Measurements from ENCODE around the gene SLC15A3.

Gene SLC15A3

GRCh38 chr11:60899046-60899936 lies 52.7 kb downstream of the SLC15A3 start:
- in situ Hi-C loops (cut with HindIII; ENCODE audit: low sequenced_read_pairs), result no loop called here

DNA sequence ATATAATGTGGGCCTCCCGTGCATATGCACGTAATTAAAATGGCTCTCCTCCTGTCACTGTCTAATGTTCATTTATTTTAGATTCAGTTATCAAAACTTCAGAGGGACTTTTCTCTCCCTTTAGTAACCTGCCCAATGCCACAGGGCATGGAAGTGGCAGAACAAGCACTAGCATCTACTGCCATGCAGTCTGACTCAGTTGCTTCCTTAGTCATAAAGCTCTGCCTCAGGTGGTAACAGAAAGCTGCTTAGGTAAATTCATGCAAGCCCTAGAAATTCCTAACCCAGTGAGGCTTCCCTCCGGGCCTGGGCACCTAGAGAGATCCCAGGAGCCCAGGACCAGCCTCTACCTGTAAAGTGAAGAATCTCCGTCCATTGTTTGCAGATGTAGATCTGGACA lies 54.5 kb downstream of the SLC15A3 start:
- in situ Hi-C loops (cut with HindIII; ENCODE audit: low sequenced_read_pairs), result no loop called here

- in situ Hi-C loops (cut with HindIII; ENCODE audit: low sequenced_read_pairs), result no loop called here
Measured at GRCh38 chr11:60895687-60896086, 56.3 kb downstream of the SLC15A3 start.

- in situ Hi-C loops (cut with HindIII; ENCODE audit: low sequenced_read_pairs), result no loop called here
Measured at GRCh38 chr11:60891103-60891741, 60.8 kb downstream of the SLC15A3 start.

DNA sequence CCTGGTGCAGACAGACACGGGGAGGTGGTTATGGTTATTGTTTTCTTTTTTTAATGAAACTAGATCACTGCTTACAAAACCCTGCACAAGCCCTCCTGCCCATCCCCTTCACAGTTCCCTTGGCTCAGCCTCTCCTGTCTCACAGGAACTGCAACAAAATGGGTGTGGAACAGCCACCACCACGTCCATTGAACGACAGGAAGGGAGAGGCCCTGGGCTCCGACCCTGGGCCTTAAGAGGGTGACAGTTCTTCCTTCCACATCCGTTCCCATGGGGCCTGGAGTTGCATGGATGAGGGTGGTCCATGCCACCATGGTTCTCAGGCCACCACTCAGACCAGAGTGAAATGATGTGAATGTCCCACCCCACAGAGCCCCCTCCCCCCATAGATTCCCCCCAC lies 61.3 kb downstream of the SLC15A3 start:
- in situ Hi-C loops (cut with HindIII; ENCODE audit: low sequenced_read_pairs), result no loop called here

GRCh38 chr11:60889869-60890311 lies 62.1 kb downstream of the SLC15A3 start:
- in situ Hi-C loops (cut with HindIII; ENCODE audit: low sequenced_read_pairs), result no loop called here

DNA sequence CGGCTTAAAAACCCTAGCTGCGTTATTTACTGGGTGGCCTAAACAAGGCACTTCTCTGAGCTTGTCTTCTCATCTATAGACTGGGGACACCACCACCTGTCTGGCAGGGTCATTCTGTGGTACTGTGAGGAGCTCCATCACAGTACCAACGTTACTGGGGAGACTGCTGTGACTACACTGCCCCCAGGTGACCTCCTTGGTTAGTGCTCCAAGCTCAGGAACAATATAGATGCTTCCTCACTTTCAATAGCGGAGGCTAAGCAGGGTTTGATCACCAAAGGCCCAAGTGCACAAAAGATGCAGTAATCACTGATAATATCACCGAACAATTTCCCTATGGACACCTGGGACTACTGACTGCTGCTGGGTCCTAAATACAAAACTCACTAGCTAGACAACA lies 64.4 kb downstream of the SLC15A3 start:
- in situ Hi-C loops (cut with HindIII; ENCODE audit: low sequenced_read_pairs), result no loop called here
